HepG2 (cell line): ENCODE data around the gene PANK1. TPM values are rescaled to one million over a fixed set of nuclear protein-coding genes. Genes with fewer than 3 reads are reported as not detected.

Source experiments
- ATAC-seq: fragments of 200-7000 bp; cut with Tn5 transposase; 3 replicates; pipeline ENCODE4 v1.9.1; 2020; ENCODE audit warnings: mild to moderate bottlenecking, moderate library complexity
- BruUV-seq: library from RNA; stranded (reverse); fragments of 400-500 nt; replicated peaks from 2 replicates; lab custom pipeline; 2021; lab: Mats Ljungman, UMichigan
- CTCF ChIA-PET: fragments of 300-600 bp; formaldehyde crosslinking; extraction: SDS; loops from one replicate; lab custom pipeline; 2021; ENCODE audit warnings: low total read pairs, inconsistent platforms, low intra/inter-chr PET ratio; lab: Yijun Ruan, JAX
- POLR2A ChIA-PET: fragments of 350-600 bp; sonication (Branson Sonifier 250); formaldehyde crosslinking; loops from one replicate; lab custom pipeline; 2020; ENCODE audit warnings: antibody characterized with exemption, inconsistent platforms; lab: Yijun Ruan, JAX
- DNase-seq: peaks from one replicate; pipeline ENCODE4 v3.0.0-alpha.2; 2015; ENCODE audit warnings: low spot score
- FAIRE-seq: peaks from 3 replicates; lab custom pipeline; 2011; peaks lifted over from hg19 to GRCh38; lab: Jason Lieb, UNC
- H2AFZ ChIP-seq: one replicate; pipeline ENCODE4 v1.6.1; 2011; ENCODE audit warnings: low read length, inconsistent platforms
- H3K27ac ChIP-seq: fragments of 300-600 bp; 3 replicates; pipeline ENCODE4 v1.8.0; 2011; ENCODE audit warnings: mixed run types, mild to moderate bottlenecking, mixed read lengths, low read length, inconsistent platforms; ENCODE audit not compliant: insufficient read depth; ENCODE audit errors: extremely low read length
- H3K27me3 ChIP-seq, 2 experiments: fragments of 200-600 bp in 1 of 2; 2 replicates in 1 of 2; 3 replicates in 1 of 2; pipeline versions ENCODE4 v1.6.0 to v1.8.0; 2011; ENCODE audit warnings: low read length in 2 of 2, mild to moderate bottlenecking in 2 of 2, moderate library complexity in 2 of 2, inconsistent platforms in 1 of 2; ENCODE audit not compliant: insufficient read depth in 2 of 2, control insufficient read depth in 1 of 2
- H3K36me3 ChIP-seq, 2 experiments: fragments of 200-600 bp in 1 of 2; replicated peaks in 1 of 2; 2 replicates in 1 of 2; 3 replicates in 1 of 2; pipeline versions ENCODE4 v1.5.1 to v1.8.0; 2011; ENCODE audit warnings: low read length in 2 of 2, inconsistent platforms in 1 of 2; ENCODE audit not compliant: insufficient read depth in 2 of 2, control insufficient read depth in 1 of 2
- H3K4me1 ChIP-seq: 2 replicates; pipeline ENCODE4 v1.5.1; 2012; ENCODE audit warnings: low read length, inconsistent platforms; ENCODE audit not compliant: insufficient read depth
- H3K4me2 ChIP-seq: 2 replicates; pipeline ENCODE4 v1.6.0; 2011; ENCODE audit warnings: low read depth, low read length, inconsistent platforms
- H3K4me3 ChIP-seq, 3 experiments: fragments of 200-600 bp in 1 of 3; sonication (generic), shearing (Covaris generic) in 1 of 3; replicated peaks in 1 of 3; 2 replicates each; pipeline ENCODE4 v1.5.1; 2011 to 2016; ENCODE audit warnings: low read length in 3 of 3, inconsistent platforms in 2 of 3, low read depth in 2 of 3, mild to moderate bottlenecking in 2 of 3, control low read depth in 1 of 3, mixed read lengths in 1 of 3; ENCODE audit not compliant: insufficient read depth in 1 of 3
- H3K79me2 ChIP-seq: one replicate; pipeline ENCODE4 v1.6.1; 2011; ENCODE audit warnings: low read length, inconsistent platforms; ENCODE audit not compliant: insufficient read depth
- H3K9ac ChIP-seq: 2 replicates; pipeline ENCODE4 v1.6.0; 2011; ENCODE audit warnings: mild to moderate bottlenecking, low read depth, low read length, inconsistent platforms; ENCODE audit not compliant: insufficient read depth
- H3K9me3 ChIP-seq: 2 replicates; pipeline ENCODE4 v1.5.1; 2012; ENCODE audit warnings: mild to moderate bottlenecking, low read length
- H4K20me1 ChIP-seq: 2 replicates; pipeline ENCODE4 v1.6.0; 2011; ENCODE audit warnings: inconsistent platforms, mild to moderate bottlenecking, low read length, moderate library complexity; ENCODE audit not compliant: insufficient read depth
- ARNT2 ChIP-seq: sonication (generic); formaldehyde crosslinking; IDR thresholded peaks from 2 replicates; pipeline ENCODE4 v1.8.0; 2022; ENCODE audit warnings: mild to moderate bottlenecking, low read depth, missing genetic modification reagents, moderate library complexity
- ATAD3A ChIP-seq: sonication (generic); formaldehyde crosslinking; IDR thresholded peaks from 2 replicates; pipeline ENCODE4 v1.4.0; 2020; ENCODE audit warnings: missing genetic modification reagents
- ATF7 ChIP-seq, 2 experiments: fragments of 450-650 bp in 1 of 2; sonication (generic) in 1 of 2; formaldehyde crosslinking in 1 of 2; IDR thresholded peaks; 2 replicates each; pipeline versions ENCODE4 v1.4.0 to v1.6.1; 2016 to 2020; ENCODE audit warnings: antibody characterized with exemption in 1 of 2, mild to moderate bottlenecking in 1 of 2, missing genetic modification reagents in 1 of 2
- FOXC1 ChIP-seq: sonication (generic); formaldehyde crosslinking; IDR thresholded peaks from 2 replicates; pipeline ENCODE4 v1.8.0; 2022; ENCODE audit warnings: mild to moderate bottlenecking, missing genetic modification reagents, borderline replicate concordance
- RBM22 ChIP-seq: fragments of 200-400 bp; formaldehyde crosslinking; optimal IDR thresholded peaks from 2 replicates; pipeline ENCODE3; 2017; ENCODE audit warnings: mild to moderate bottlenecking, low read length, moderate library complexity
- SMC3 ChIP-seq: IDR thresholded peaks from 2 replicates; pipeline ENCODE4 v1.6.1; 2011; ENCODE audit warnings: low read length, improper control_type of control experiment
- TARDBP ChIP-seq: sonication (generic); formaldehyde crosslinking; IDR thresholded peaks from 2 replicates; pipeline ENCODE4 v1.8.0; 2022; ENCODE audit warnings: mild to moderate bottlenecking, missing genetic modification reagents
- YY1 ChIP-seq: IDR thresholded peaks from 2 replicates; pipeline ENCODE4 v1.6.1; 2011; ENCODE audit warnings: low read length, low read depth, moderate library complexity, mild to moderate bottlenecking; ENCODE audit not compliant: insufficient read depth, insufficient replicate concordance
- ZKSCAN5 ChIP-seq: sonication (generic); formaldehyde crosslinking; IDR thresholded peaks from 2 replicates; pipeline ENCODE4 v1.5.1; 2020; ENCODE audit warnings: mild to moderate bottlenecking, missing genetic modification reagents
- ZNF275 ChIP-seq: sonication (generic); formaldehyde crosslinking; IDR thresholded peaks from 2 replicates; pipeline ENCODE4 v1.8.0; 2022; ENCODE audit warnings: missing genetic modification reagents, mild to moderate bottlenecking, inconsistent platforms, borderline replicate concordance
- ZNF350 ChIP-seq: sonication (generic); formaldehyde crosslinking; IDR thresholded peaks from 2 replicates; pipeline ENCODE4 v1.4.0; 2020; ENCODE audit warnings: mild to moderate bottlenecking, low read depth, missing genetic modification reagents, borderline replicate concordance
- ZNF484 ChIP-seq: sonication (generic); formaldehyde crosslinking; IDR thresholded peaks from 2 replicates; pipeline ENCODE4 v1.5.1; 2020; ENCODE audit warnings: mild to moderate bottlenecking, low read depth, missing genetic modification reagents, borderline replicate concordance
- ZNF513 ChIP-seq: sonication (generic); formaldehyde crosslinking; conservative IDR thresholded peaks from 2 replicates; pipeline ENCODE4 v1.5.0; 2020; ENCODE audit warnings: missing genetic modification reagents
- ZNF609 ChIP-seq: sonication (generic); formaldehyde crosslinking; IDR thresholded peaks from 2 replicates; pipeline ENCODE4 v1.4.0; 2020; ENCODE audit warnings: mild to moderate bottlenecking, missing genetic modification reagents, borderline replicate concordance
- ZSCAN31 ChIP-seq: sonication (generic); formaldehyde crosslinking; IDR thresholded peaks from 2 replicates; pipeline ENCODE4 v1.5.0; 2020; ENCODE audit warnings: low read depth, mild to moderate bottlenecking, missing genetic modification reagents
- WGBS: methylation state at CpG from one replicate; pipeline ENCODE4 v1.1.6; 2017; ENCODE audit warnings: low lambda C conversion rate; 5-methylcytosine and 5-hydroxymethylcytosine counted together
- in situ Hi-C: cut with HindIII; loops from 2 replicates; pipeline ENCODE4 v1.10.0; 2017; ENCODE audit warnings: low pct_unique_long_range_greater_than_20kb; ENCODE audit not compliant: extremely low pct_ligation_motif_present
- intact Hi-C: fragments of 100-400 bp; cut with micrococcal nuclease; formaldehyde crosslinking; loops from one replicate; pipeline ENCODE4 v1.10.0; 2022; ENCODE audit not compliant: unreplicated experiment
- polyA plus RNA-seq, 8 experiments: library from polyadenylated mRNA; depleted of rRNA in 3 of 8; stranded (reverse) in 7 of 8; unstranded in 1 of 8; fragments of >200 nt; fragmentation: Illumina TruSeq in 4 of 8; extraction: Trizol in 4 of 8; gene quantifications; 2 replicates each; pipeline versions ENCODE4 v1.2.1 to v1.2.3, GENCODE V29; 2011 to 2016; ENCODE audit warnings: low read depth in 4 of 8, missing spikeins in 1 of 8, mixed read lengths in 1 of 8; ENCODE audit not compliant: insufficient read depth in 1 of 8
- total RNA-seq, 5 experiments: library from RNA; depleted of rRNA; stranded (reverse); fragments of >200 nt; fragmentation: Illumina TruSeq; extraction: Trizol; gene quantifications; 2 replicates each; pipeline ENCODE4 v1.2.3, GENCODE V29; 2016; ENCODE audit warnings: low read depth in 1 of 5

Gene PANK1
- total and polyA plus RNA-seq, 2 of the 13 experiments (the other 11 are each of a cell fraction or from before 2014, with no cell fraction given) = 18.2 to 33.3 TPM

GRCh38 chr10:89580243-89580642, 64.8 kb downstream of the PANK1 start (continued):
- TF ChIP-seq ZNF609 (no peak), ZKSCAN5 (no peak), ATAD3A (no peak), ARNT2 (no peak), TARDBP (CRISPR knock-in tag) (no peak), SMC3 (no peak), YY1 (no peak), ZNF513 (no peak)

GRCh38 chr10:89576696-89577095, 68.3 kb downstream of the PANK1 start:
- FAIRE-seq (no peak), DNase-seq (no peak)
- H4K20me1 ChIP-seq = no peaks in the 10 kb centered on the region

More at GRCh38 chr10:89576696-89577095, 68.3 kb downstream of the PANK1 start:
- in situ Hi-C loops (no loop called here), intact Hi-C loops (no loop called here)
- Histone ChIP-seq H3K9ac (no peak overlapping the region), H3K4me1 (peaks cover 27% of the 10 kb centered on the region), H3K4me3 (no peak overlapping the region), H3K4me2 (no peak overlapping the region), H3K27ac (no peak overlapping the region), H3K27me3 (no peaks in the 10 kb centered on the region), H3K9me3 (no peaks in the 10 kb centered on the region), H2AFZ (no peak overlapping the region), H3K79me2 (no peaks in the 10 kb centered on the region), H3K36me3 (no peaks in the 10 kb centered on the region)
- CTCF ChIA-PET = no interaction called here
- no TSS peak for BruUV-seq
- WGBS = 75% methylated on average over 2 of the region's 2 CpGs
- TF ChIP-seq RBM22 (no peak), ZNF350 (CRISPR knock-in tag) (no peak), ZNF275 (CRISPR knock-in tag) (no peak), ZNF484 (no peak), ZSCAN31 (CRISPR knock-in tag) (no peak), ATF7 (IDR thresholded peaks at IDR 0.05) (no peak), ATF7 (CRISPR knock-in tag; IDR thresholded peaks at IDR 0.05) (no peak), FOXC1 (no peak)
- POLR2A ChIA-PET = interaction anchor here (1.3 kb wide), 1 partner anchor 125 kb away, joined by 3 read pairs; the partner anchor contains the start of gene KIF20B
- no peak for ATAC-seq
